Activated effector memory CD4-positive, alpha-beta T cell treated with Interleukin-2 at 50 U/mL for 16 hours (primary cell): Measurements from ENCODE around the gene TSPAN33.

ENCODE experiments used
- DNase-seq: peaks from one replicate; pipeline ENCODE4 v3.0.0-alpha.2; 2020

The TSPAN33 gene

GRCh38 chr7:129136887-129137642 lies 7.4 kb upstream of the TSPAN33 start:
- DNase-seq = no peak

- DNase-seq = no peak
These were observed 798 bp upstream of the TSPAN33 start for GRCh38 chr7:129143724-129144094.

- no peak for DNase-seq
These were observed 544 bp downstream of the TSPAN33 start for GRCh38 chr7:129144834-129145668.

- DNase-seq = no peak
These were observed 1.9 kb downstream of the TSPAN33 start for GRCh38 chr7:129146237-129146979.

GRCh38 chr7:129147731-129148130 lies 3.2 kb downstream of the TSPAN33 start:
- no peak for DNase-seq

- no peak for DNase-seq
These were observed 5.0 kb downstream of the TSPAN33 start for GRCh38 chr7:129149511-129149910.

- no peak for DNase-seq
These were observed 5.9 kb downstream of the TSPAN33 start for GRCh38 chr7:129150199-129150996.

GRCh38 chr7:129157651-129158050 lies 13.1 kb downstream of the TSPAN33 start:
- DNase-seq = no peak

- no peak for DNase-seq
These were observed 15.0 kb downstream of the TSPAN33 start for GRCh38 chr7:129159539-129159938.

GRCh38 chr7:129160161-129160905 lies 15.8 kb downstream of the TSPAN33 start:
- no peak for DNase-seq

GRCh38 chr7:129161524-129162225 lies 17.2 kb downstream of the TSPAN33 start:
- no peak for DNase-seq

GRCh38 chr7:129162732-129163131 lies 18.2 kb downstream of the TSPAN33 start:
- no peak for DNase-seq

- DNase-seq = no peak
These were observed 19.5 kb downstream of the TSPAN33 start for GRCh38 chr7:129163875-129164544.

GRCh38 chr7:129166745-129167144 lies 22.2 kb downstream of the TSPAN33 start:
- no peak for DNase-seq

- no peak for DNase-seq
These were observed 23.3 kb downstream of the TSPAN33 start for GRCh38 chr7:129167817-129168216.

- DNase-seq = no peak
These were observed 23.9 kb downstream of the TSPAN33 start for GRCh38 chr7:129168231-129169021.

GRCh38 chr7:129169171-129169671 lies 24.7 kb downstream of the TSPAN33 start:
- no peak for DNase-seq

GRCh38 chr7:129169686-129170440 lies 25.4 kb downstream of the TSPAN33 start:
- DNase-seq = no peak
